ENCODE results near the gene ARHGAP5. TPM values are rescaled to one million over a fixed set of nuclear protein-coding genes. Genes with fewer than 3 reads are reported as not detected.

ARHGAP5 gene
- total RNA-seq, 1 experiment from 2014 or later = 114 TPM

DNA sequence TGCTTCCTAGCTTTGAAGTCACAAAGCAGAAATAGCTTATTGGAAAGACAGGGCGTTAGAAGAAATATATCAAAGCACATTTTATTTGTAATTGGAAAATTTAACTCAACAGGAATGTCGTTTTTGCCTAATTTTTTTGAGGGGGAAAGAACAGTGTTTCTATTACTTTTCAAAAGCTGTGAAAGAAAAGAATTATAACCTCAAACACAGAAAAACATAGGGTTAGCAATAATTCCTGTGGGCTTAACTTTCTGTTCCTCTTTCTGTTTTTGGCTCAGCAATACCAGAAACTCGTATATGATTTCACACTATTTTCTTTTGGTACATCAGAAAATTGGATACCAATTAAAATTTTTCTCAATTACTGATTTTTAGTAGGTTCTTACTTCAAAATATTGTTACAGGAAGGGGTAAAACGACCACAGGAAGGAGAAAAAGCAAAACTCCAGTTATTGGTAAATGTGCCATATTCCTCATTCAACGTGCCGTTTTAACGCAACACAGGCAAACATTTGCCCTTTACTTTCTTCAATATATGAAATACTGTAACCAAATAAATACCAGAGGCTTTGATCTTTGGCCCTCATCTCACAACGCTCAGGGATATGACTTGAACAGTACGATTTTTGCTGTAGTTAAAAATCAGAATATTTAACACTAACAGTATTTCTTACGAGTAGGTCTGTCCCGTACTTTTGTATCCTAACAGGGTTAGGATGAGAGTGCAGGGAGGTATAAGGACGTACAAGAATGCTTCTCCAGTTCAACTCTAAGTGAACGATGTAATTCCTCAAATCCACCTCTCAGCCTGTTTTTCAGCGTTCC lies 123.5 kb downstream of the ARHGAP5 start:
- Histone ChIP-seq H3K4me3 (ENCODE audit: low read length) (peak overlapping the region; percentile 79), H4K20me1 (ENCODE audit: insufficient read depth, low read depth, low read length) (no peaks in the 10 kb centered on the region), H3K27me3 (ENCODE audit: low read length) (no peaks in the 10 kb centered on the region), H3K36me3 (ENCODE audit: insufficient read depth, low read length) (no peaks in the 10 kb centered on the region), H3K4me1 (ENCODE audit: low read length) (peaks cover 42% of the 10 kb centered on the region), H3K9me3 (ENCODE audit: low read length) (no peaks in the 10 kb centered on the region), H3K27ac (ENCODE audit: low read length) (no peak overlapping the region), H3K79me2 (ENCODE audit: low read length) (no peaks in the 10 kb centered on the region), H3K9ac (ENCODE audit: low read length) (no peak overlapping the region; the same call in 1 of the 2 replicates), H3K4me2 (ENCODE audit: low read depth, low read length, poor library complexity, severe bottlenecking) (peak overlapping the region; percentile 95), H2AFZ (ENCODE audit: low read length) (peak overlapping the region; percentile 19; the same call in 1 of the 2 replicates), H3K9me2 (replicated peaks; ENCODE audit: insufficient read depth, low read length) (no peaks in the 10 kb centered on the region)
- peak; percentile 68 for DNase-seq

DNA sequence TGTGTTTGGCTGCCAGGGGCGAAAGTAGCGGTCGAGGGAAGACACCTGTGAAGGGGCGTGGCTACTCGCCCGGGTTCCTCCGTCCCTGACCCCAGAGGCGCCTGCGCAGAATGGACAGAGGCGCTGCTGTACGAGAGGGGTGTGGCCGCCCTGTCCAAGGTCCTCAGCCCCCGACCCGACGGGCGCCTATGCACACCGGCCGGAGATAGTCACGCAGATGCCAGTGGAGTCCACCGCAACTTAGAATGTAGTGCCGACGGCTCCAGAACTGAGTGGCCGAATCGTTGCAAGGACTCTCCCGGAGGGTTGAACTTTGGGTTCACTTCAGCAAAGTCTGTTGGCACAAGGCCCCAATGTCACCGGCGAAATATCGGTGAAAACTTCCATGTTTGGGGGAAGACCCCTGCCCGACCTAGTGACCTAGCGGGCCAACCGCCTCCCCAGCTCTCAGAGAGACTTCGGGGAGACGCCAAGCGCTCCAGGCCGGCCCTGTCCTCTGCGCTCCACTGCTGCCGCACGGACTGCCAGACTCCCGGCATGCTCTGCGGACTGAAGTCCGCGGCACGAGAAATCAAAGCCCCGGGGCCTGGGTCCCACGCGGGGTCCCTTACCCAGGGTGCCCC lies 124.2 kb downstream of the ARHGAP5 start:
- Histone ChIP-seq H3K27ac (ENCODE audit: low read length) (no peak overlapping the region), H4K20me1 (ENCODE audit: insufficient read depth, low read depth, low read length) (no peaks in the 10 kb centered on the region), H3K4me2 (ENCODE audit: low read depth, low read length, poor library complexity, severe bottlenecking) (peak overlapping the region; percentile 95), H3K9me3 (ENCODE audit: low read length) (no peaks in the 10 kb centered on the region), H3K4me1 (ENCODE audit: low read length) (peaks cover 43% of the 10 kb centered on the region), H2AFZ (ENCODE audit: low read length) (peak overlapping the region; percentile 91), H3K4me3 (ENCODE audit: low read length) (peak overlapping the region; percentile 79), H3K79me2 (ENCODE audit: low read length) (no peaks in the 10 kb centered on the region), H3K9ac (ENCODE audit: low read length) (peak overlapping the region; percentile 67), H3K27me3 (ENCODE audit: low read length) (no peaks in the 10 kb centered on the region), H3K36me3 (ENCODE audit: insufficient read depth, low read length) (no peaks in the 10 kb centered on the region), H3K9me2 (replicated peaks; ENCODE audit: insufficient read depth, low read length) (no peaks in the 10 kb centered on the region)
- peak; percentile 94 for DNase-seq

DNA sequence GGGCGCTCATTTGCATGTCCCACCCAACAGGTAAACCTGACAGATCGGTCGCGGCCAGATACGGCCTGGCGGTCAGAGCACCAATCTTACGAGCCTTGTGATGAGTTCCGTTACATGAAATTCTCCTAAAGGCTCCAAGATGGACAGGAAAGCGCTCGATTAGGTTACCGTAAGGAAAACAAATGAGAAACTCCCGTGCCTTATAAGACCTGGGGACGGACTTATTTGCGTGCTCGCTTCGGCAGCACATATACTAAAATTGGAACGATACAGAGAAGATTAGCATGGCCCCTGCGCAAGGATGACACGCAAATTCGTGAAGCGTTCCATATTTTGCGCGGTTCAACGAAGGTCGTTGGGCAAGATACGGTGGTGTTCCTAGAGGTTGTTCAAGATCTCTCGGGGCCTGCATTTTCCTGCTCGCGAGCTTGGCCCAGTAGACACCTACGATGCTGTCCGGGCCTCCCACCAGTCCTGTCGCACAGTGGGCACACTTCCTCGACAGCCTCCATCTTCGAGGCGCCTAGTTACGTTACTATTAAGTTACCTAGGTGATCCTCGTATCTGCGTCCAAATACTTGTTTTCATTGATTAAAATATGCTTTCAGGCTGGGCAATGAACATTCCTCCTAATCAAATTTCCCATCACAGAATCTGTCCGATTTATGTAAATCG lies 124.8 kb downstream of the ARHGAP5 start, which contains the start of gene RNU6-7:
TSS of gene RNU6-7 (plus strand) at position 230 of the 675 bp plus-strand sequence.
- H3K4me2 ChIP-seq (ENCODE audit: low read depth, low read length, poor library complexity, severe bottlenecking) = peak within 1 kb of the TSS; percentile 95

DNA sequence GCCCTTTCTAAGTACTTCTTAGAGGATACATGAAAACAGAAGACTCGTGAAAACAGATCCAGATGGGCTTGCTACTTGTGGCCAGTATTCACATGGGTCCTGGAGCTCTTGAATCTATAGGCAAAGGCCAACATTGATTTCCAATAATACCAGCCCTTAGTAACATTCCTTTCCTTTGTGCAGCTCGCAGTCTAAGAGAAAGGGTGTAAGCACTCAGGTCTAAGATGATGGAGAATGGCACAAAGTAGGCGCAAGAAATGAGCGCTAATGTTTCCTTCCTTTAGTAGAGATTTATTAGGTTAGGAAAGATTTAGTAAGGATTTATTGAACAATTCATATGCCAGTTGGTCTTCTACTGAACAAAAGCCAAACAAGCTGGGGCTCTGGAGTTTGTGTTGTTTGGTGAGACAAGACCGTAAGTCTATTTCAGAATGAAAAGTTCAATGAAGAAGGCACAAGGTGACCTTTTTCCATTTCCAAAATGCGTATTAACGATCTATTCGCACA lies 125.4 kb downstream of the ARHGAP5 start:
- Histone ChIP-seq H3K27me3 (ENCODE audit: low read length) (no peaks in the 10 kb centered on the region), H3K27ac (ENCODE audit: low read length) (no peak overlapping the region), H3K4me2 (ENCODE audit: low read depth, low read length, poor library complexity, severe bottlenecking) (peak overlapping the region; percentile 95), H4K20me1 (ENCODE audit: insufficient read depth, low read depth, low read length) (no peaks in the 10 kb centered on the region), H3K9me2 (replicated peaks; ENCODE audit: insufficient read depth, low read length) (no peaks in the 10 kb centered on the region), H3K79me2 (ENCODE audit: low read length) (no peaks in the 10 kb centered on the region), H3K9ac (ENCODE audit: low read length) (peak overlapping the region; percentile 67), H3K9me3 (ENCODE audit: low read length) (no peaks in the 10 kb centered on the region), H3K4me1 (ENCODE audit: low read length) (peaks cover 43% of the 10 kb centered on the region), H3K4me3 (ENCODE audit: low read length) (peak overlapping the region; percentile 79), H3K36me3 (ENCODE audit: insufficient read depth, low read length) (no peaks in the 10 kb centered on the region), H2AFZ (ENCODE audit: low read length) (peak overlapping the region; percentile 91)
- DNase-seq = no peak

More for the DNA sequence above, 124.8 kb downstream of the ARHGAP5 start, which contains the start of gene RNU6-7:
- no peaks in the 10 kb centered on the region for H3K27me3 ChIP-seq (ENCODE audit: low read length)
- peak; percentile 76 for DNase-seq
- H3K9me2 ChIP-seq (replicated peaks; ENCODE audit: insufficient read depth, low read length) = no peaks in the 10 kb centered on the region
- H3K4me1 ChIP-seq (ENCODE audit: low read length) = peaks cover 43% of the 10 kb centered on the region
- no peaks in the 10 kb centered on the region for H3K79me2 ChIP-seq (ENCODE audit: low read length)
- no peaks in the 10 kb centered on the region for H3K36me3 ChIP-seq (ENCODE audit: insufficient read depth, low read length)
- H4K20me1 ChIP-seq (ENCODE audit: insufficient read depth, low read depth, low read length) = no peaks in the 10 kb centered on the region
- no peak within 1 kb of the TSS for H3K27ac ChIP-seq (ENCODE audit: low read length)
- peak within 1 kb of the TSS; percentile 67 for H3K9ac ChIP-seq (ENCODE audit: low read length)
- peak within 1 kb of the TSS; percentile 91 for H2AFZ ChIP-seq (ENCODE audit: low read length)
- no peaks in the 10 kb centered on the region for H3K9me3 ChIP-seq (ENCODE audit: low read length)
- peak within 1 kb of the TSS; percentile 79 for H3K4me3 ChIP-seq (ENCODE audit: low read length)

DNA sequence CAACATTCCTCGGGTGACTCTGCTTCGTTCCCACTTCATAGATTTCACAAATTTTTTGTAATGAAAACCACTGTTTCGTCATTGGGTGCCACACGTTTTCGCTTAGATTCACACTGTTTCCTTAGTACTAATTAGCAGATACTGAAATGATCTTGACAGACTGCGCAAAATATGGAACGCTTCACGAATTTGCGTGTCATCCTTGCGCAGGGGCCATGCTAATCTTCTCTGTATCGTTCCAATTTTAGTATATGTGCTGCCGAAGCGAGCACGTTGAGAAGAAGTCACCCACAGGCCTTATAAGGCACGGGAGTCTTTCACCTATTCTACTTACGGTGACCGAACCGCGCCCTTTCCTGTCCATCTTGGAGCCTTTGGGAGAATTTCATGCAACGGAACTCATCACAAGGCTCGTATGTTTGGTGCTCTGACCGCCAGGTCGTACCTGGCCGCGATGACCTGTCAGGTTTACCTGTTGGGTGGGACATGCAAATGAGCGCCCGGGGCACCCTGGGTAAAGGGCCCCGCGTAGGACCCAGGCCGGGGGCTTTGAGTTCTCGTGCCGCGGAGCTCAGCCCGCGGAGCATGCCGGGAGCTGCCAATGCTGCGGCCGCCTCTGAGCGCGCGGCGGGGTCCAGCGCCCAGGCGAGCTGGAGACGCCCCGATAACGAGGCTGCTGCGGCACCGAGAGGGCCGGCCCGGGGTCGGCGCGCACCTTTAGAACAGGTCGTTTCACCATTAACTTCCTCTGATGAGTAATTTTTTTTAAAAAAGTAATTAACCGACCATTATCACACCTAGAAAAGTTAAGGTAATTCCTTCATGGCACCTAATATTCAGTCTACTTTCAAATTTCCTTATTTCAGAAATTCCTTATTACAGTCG lies 126.1 kb downstream of the ARHGAP5 start, which contains the start of gene RNU6-8:
TSS of gene RNU6-8 (minus strand) at position 272 of the 885 bp plus-strand sequence.
- Histone ChIP-seq H2AFZ (ENCODE audit: low read length) (peak within 1 kb of the TSS; percentile 91), H3K36me3 (ENCODE audit: insufficient read depth, low read length) (no peaks in the 10 kb centered on the region), H4K20me1 (ENCODE audit: insufficient read depth, low read depth, low read length) (no peaks in the 10 kb centered on the region), H3K9ac (ENCODE audit: low read length) (peak within 1 kb of the TSS; percentile 74), H3K27me3 (ENCODE audit: low read length) (no peaks in the 10 kb centered on the region), H3K79me2 (ENCODE audit: low read length) (no peaks in the 10 kb centered on the region), H3K9me3 (ENCODE audit: low read length) (no peaks in the 10 kb centered on the region), H3K27ac (ENCODE audit: low read length) (no peak within 1 kb of the TSS), H3K9me2 (replicated peaks; ENCODE audit: insufficient read depth, low read length) (no peaks in the 10 kb centered on the region), H3K4me3 (ENCODE audit: low read length) (peak within 1 kb of the TSS; percentile 79), H3K4me2 (ENCODE audit: low read depth, low read length, poor library complexity, severe bottlenecking) (peak within 1 kb of the TSS; percentile 95), H3K4me1 (ENCODE audit: low read length) (peaks cover 43% of the 10 kb centered on the region)
- peak; percentile 98 for DNase-seq

DNA sequence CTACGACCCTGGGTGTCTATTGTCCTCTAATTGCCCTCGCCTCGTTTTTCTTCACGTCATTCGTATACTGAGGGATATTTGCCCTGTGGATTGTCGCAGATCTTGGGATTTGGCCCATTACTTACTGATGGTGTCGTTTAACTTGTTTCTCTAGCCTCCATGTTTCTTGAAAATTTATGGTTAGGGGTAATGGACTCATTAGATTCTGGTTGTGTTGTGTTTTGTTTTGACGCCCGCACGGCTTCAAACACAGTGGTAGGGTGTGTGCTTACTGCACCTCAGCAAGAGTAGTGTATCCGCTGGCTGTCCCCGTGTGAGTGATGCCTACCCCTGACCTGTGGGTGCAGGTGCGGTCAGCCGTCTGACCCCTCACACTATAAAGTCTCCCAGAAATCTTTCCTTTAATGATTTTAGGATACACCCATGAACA lies 126.8 kb downstream of the ARHGAP5 start:
- Histone ChIP-seq H2AFZ (ENCODE audit: low read length) (peak overlapping the region; percentile 82), H3K9ac (ENCODE audit: low read length) (peak overlapping the region; percentile 74), H3K4me1 (ENCODE audit: low read length) (peaks cover 43% of the 10 kb centered on the region), H4K20me1 (ENCODE audit: insufficient read depth, low read depth, low read length) (no peaks in the 10 kb centered on the region), H3K9me2 (replicated peaks; ENCODE audit: insufficient read depth, low read length) (no peaks in the 10 kb centered on the region), H3K27ac (ENCODE audit: low read length) (no peak overlapping the region), H3K27me3 (ENCODE audit: low read length) (no peaks in the 10 kb centered on the region), H3K4me2 (ENCODE audit: low read depth, low read length, poor library complexity, severe bottlenecking) (peak overlapping the region; percentile 95), H3K79me2 (ENCODE audit: low read length) (no peaks in the 10 kb centered on the region), H3K36me3 (ENCODE audit: insufficient read depth, low read length) (no peaks in the 10 kb centered on the region), H3K9me3 (ENCODE audit: low read length) (no peaks in the 10 kb centered on the region), H3K4me3 (ENCODE audit: low read length) (peak overlapping the region; percentile 79)
- DNase-seq = peak; percentile 55

DNA sequence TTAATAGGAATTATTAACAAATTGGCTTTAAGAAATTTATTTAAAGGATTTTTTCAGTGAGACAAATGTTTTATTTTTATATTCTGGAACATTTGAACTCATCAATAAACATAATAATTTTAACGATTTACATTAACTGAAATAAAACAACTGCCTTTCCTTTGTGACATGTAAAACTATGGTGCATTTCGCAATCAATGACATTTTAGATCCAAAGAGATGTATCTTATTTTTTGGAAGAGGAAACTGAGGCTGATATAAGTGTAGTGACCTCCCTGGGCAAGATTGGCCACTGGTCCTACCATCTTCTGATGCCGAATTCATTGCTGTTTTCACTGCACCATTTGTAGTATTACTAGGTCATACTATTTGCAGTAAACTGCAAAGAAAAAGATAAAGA lies 128.4 kb downstream of the ARHGAP5 start:
- no peak overlapping the region for H2AFZ ChIP-seq (ENCODE audit: low read length)
- H3K4me1 ChIP-seq (ENCODE audit: low read length) = peaks cover 36% of the 10 kb centered on the region
- no peak overlapping the region for H3K4me2 ChIP-seq (ENCODE audit: low read depth, low read length, poor library complexity, severe bottlenecking)
- H3K9ac ChIP-seq (ENCODE audit: low read length) = no peak overlapping the region
- H3K9me2 ChIP-seq (replicated peaks; ENCODE audit: insufficient read depth, low read length) = no peaks in the 10 kb centered on the region
- no peaks in the 10 kb centered on the region for H3K36me3 ChIP-seq (ENCODE audit: insufficient read depth, low read length)
- no peaks in the 10 kb centered on the region for H3K27me3 ChIP-seq (ENCODE audit: low read length)
- DNase-seq = no peak
- H3K4me3 ChIP-seq (ENCODE audit: low read length) = no peak overlapping the region
- no peak overlapping the region for H3K27ac ChIP-seq (ENCODE audit: low read length)
- no peaks in the 10 kb centered on the region for H4K20me1 ChIP-seq (ENCODE audit: insufficient read depth, low read depth, low read length)
- no peaks in the 10 kb centered on the region for H3K9me3 ChIP-seq (ENCODE audit: low read length)
- no peaks in the 10 kb centered on the region for H3K79me2 ChIP-seq (ENCODE audit: low read length)
